ENCODE measurements around the gene UTY.

UTY gene

GRCh38 chrY:13370245-13370644, 109.6 kb downstream of the UTY start (continued):
- TF ChIP-seq, protein P1, sequence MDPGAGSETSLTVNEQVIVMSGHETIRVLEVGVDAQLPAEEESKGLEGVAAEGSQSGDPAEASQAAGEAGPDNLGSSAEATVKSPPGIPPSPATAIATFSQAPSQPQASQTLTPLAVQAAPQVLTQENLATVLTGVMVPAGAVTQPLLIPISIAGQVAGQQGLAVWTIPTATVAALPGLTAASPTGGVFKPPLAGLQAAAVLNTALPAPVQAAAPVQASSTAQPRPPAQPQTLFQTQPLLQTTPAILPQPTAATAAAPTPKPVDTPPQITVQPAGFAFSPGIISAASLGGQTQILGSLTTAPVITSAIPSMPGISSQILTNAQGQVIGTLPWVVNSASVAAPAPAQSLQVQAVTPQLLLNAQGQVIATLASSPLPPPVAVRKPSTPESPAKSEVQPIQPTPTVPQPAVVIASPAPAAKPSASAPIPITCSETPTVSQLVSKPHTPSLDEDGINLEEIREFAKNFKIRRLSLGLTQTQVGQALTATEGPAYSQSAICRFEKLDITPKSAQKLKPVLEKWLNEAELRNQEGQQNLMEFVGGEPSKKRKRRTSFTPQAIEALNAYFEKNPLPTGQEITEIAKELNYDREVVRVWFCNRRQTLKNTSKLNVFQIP (CRISPR knock-in tag; IDR thresholded peaks at IDR 0.05; ENCODE audit: borderline replicate concordance, low read depth), result no peak
- TF ChIP-seq TCF4 (CRISPR knock-in tag; IDR thresholded peaks at IDR 0.05; ENCODE audit: borderline replicate concordance), result no peak
- TF ChIP-seq TSHZ2 (CRISPR knock-in tag; IDR thresholded peaks at IDR 0.05), result no peak
- TF ChIP-seq CREB5 (CRISPR knock-in tag; IDR thresholded peaks at IDR 0.05; ENCODE audit: low read depth), result no peak
- TF ChIP-seq PPARA (CRISPR knock-in tag; IDR thresholded peaks at IDR 0.05; ENCODE audit: borderline replicate concordance), result no peak
- TF ChIP-seq ZC3H10 (CRISPR knock-in tag; IDR thresholded peaks at IDR 0.05), result no peak
- no peak for TF ChIP-seq SNAI2 (CRISPR knock-in tag; IDR thresholded peaks at IDR 0.05)
- no peak for TF ChIP-seq ZFP3 (CRISPR knock-in tag; IDR thresholded peaks at IDR 0.05)

GRCh38 chrY:13368513-13368845, 111.4 kb downstream of the UTY start:
- TF ChIP-seq ISL1 (CRISPR knock-in tag; IDR thresholded peaks at IDR 0.05), result no peak
- TF ChIP-seq CSDC2 (CRISPR knock-in tag; IDR thresholded peaks at IDR 0.05), result no peak
- TF ChIP-seq OSR1 (CRISPR knock-in tag; IDR thresholded peaks at IDR 0.05), result no peak
- no peak for TF ChIP-seq CREB5 (CRISPR knock-in tag; IDR thresholded peaks at IDR 0.05; ENCODE audit: low read depth)
- TF ChIP-seq TCF4 (CRISPR knock-in tag; IDR thresholded peaks at IDR 0.05; ENCODE audit: borderline replicate concordance), result no peak
- TF ChIP-seq CSRNP3 (CRISPR knock-in tag; IDR thresholded peaks at IDR 0.05), result no peak
- no peak for TF ChIP-seq PPARA (CRISPR knock-in tag; IDR thresholded peaks at IDR 0.05; ENCODE audit: borderline replicate concordance)
- TF ChIP-seq TSHZ2 (CRISPR knock-in tag; IDR thresholded peaks at IDR 0.05), result no peak
- no peak for TF ChIP-seq ZNF70 (CRISPR knock-in tag; IDR thresholded peaks at IDR 0.05)
- TF ChIP-seq ZFP3 (CRISPR knock-in tag; IDR thresholded peaks at IDR 0.05), result no peak
- no peak for TF ChIP-seq PATZ1 (CRISPR knock-in tag; IDR thresholded peaks at IDR 0.05; ENCODE audit: borderline replicate concordance)
- no peak for TF ChIP-seq BACH2 (CRISPR knock-in tag; IDR thresholded peaks at IDR 0.05; ENCODE audit: borderline replicate concordance)
- TF ChIP-seq, protein P1 (CRISPR knock-in tag; IDR thresholded peaks at IDR 0.05; ENCODE audit: borderline replicate concordance, low read depth), result no peak
- no peak for TF ChIP-seq ZC3H10 (CRISPR knock-in tag; IDR thresholded peaks at IDR 0.05)
- no peak for TF ChIP-seq RARB (CRISPR knock-in tag; IDR thresholded peaks at IDR 0.05)
- ATAC-seq, result no peak

Data from SK-N-SH treated with all-trans-retinoic acid at 6 μM for 48 hours (cell line).